COLO668 (cell line): ENCODE measurements around the gene ABCB6.
"Not testable (repeated sequence)": the region's sequence is repeated elsewhere in the genome, so short reads cannot be mapped to it uniquely, and the experiment has no call there.

Experiments
- DNase-seq: peaks from one replicate; lab custom pipeline; 2025; ENCODE audit not compliant: unreplicated experiment; lab: John Stamatoyannopoulos, UW

The ABCB6 gene

DNA sequence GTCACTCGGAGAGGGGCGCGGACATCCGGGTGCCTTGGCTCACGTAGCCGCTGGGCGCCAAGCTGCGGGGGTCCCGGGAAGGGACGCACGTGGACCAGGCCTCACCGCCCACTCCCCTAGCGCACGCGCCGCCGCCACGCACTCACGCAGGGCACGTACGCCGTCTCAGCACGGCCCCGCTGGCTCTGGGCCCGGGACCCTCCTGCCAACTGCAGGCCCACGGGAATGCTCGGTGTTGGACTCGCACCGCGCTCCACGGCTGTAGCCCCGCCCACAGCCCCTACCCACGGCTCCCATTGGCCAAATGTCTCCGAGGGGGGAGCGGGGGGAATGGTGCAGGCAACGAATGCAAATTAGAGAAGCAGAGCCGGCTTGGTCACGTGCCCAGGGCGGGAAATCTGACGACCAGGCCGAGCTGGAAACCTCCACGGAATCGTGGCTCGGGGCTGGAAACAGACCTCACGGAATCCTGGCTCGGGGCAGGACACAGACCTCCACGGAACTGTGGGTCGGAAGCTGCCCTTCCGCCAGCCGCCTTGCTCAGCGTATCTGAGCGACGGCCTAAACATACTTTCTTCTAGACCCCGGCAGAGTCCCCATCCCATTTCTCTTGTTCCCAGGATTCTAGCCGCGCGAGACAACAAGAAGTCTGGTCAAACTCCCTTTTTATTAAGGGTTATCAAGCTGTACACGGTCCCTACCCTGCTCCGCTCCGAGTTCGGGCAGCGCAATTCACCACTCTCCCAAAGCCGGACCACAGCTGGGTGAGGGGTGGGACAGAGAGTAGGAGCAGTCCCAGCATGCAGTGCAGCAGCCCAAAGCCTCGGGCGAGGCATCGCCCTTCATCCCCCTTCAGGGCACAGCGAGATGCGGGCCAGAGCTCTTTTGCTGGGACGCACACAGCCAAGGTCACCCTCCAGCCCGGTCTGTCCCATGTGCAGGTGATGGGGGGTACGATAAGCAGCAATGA lies at the start of gene ABCB6:
Gene ABCB6 (minus strand): TSS at position 227 of the 970 bp plus-strand sequence. CDS start 285 bp downstream, outside the sequence.
- peak; percentile 94 for DNase-seq

- no peak for DNase-seq
Measured at GRCh38 chr2:219268294-219268693, 49.5 kb upstream of the ABCB6 start.

DNA sequence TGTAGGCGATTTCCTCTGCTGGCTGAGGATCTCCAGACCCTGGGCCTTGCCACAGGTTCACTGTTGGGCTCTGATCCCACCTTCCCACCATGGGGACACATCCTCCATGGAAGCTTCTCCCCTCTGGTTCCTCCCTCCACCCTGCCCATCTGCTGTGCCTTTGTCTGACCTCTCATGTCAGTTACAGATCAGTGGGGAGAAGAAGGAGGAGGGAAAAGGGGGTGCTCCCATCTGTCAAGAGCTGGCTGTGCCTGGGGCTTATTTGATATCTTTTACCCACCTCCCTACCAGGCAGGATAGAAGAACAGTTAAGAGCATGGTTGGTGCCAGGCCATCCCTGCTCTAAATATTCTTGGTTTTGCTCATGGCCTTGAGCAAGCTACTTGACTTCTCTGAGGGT lies 48.1 kb upstream of the ABCB6 start:
- no peak for DNase-seq

GRCh38 chr2:219266232-219266631 lies 47.5 kb upstream of the ABCB6 start:
- DNase-seq: no peak

- no peak for DNase-seq
Measured at GRCh38 chr2:219261024-219261855, 42.5 kb upstream of the ABCB6 start.

- DNase-seq: not testable (repeated sequence)
Measured at GRCh38 chr2:219258942-219259341, 40.2 kb upstream of the ABCB6 start.

- DNase-seq: no peak
Measured at GRCh38 chr2:219254590-219255201, 35.9 kb upstream of the ABCB6 start.

DNA sequence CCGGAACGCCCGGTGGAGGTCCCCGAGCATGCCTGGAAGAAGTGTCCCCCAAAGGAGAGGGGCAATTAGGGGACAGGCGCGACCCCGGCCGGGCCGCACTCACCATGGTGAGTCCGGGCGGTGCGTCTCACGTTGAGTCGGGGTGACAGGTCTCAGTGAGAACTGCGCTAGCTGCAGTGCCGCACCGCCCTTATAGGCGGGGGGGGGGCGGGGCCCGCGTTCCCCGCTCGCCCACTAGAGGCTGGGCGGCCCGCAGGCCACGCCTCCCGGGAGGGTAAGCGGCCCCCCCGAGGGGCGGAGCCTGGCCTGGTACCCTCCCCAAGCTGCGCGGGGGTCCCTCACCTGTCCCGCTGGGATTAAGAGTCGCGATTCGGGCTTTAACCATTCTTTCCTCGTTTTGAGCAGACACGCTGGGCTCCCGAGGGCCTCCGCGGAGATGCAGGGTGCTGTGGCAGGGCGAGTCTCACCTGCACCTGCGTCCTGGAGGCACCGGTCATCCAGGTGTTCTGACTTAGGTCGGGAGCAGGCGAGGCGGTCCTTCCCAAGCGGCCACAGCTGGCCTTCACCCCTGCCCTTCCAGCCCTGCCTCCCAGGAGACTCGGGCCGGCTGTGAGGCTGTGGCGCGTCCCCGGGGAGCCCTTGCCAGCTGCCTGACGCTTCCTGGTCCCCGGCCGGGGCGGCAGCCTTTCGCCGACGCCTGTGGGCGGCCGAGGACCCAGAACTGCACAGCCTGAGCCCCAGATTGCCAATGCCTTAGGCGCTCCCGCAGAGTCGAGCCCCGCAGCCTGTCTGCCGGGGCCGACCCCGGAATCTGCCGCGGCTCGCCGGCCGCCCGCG lies 35.2 kb upstream of the ABCB6 start, which contains the start of gene TUBA4A:
Gene TUBA4A (minus strand): TSS at position 166 of the 837 bp plus-strand sequence. CDS start 60 bp downstream, at position 106.
- DNase-seq: peak; percentile 94

GRCh38 chr2:219252900-219253752 lies 34.4 kb upstream of the ABCB6 start, which contains the start of gene TUBA4B:
TUBA4B (plus strand) TSS chr2:219253243; CDS start chr2:219253408, 165 bp downstream.
- DNase-seq: peak; percentile 76

- peak; percentile 63 for DNase-seq
Measured at GRCh38 chr2:219252570-219252899, 33.8 kb upstream of the ABCB6 start.

GRCh38 chr2:219252084-219252483 lies 33.3 kb upstream of the ABCB6 start:
- DNase-seq: peak; percentile 60

- no peak for DNase-seq
Measured at GRCh38 chr2:219251656-219252055, 32.9 kb upstream of the ABCB6 start.

DNA sequence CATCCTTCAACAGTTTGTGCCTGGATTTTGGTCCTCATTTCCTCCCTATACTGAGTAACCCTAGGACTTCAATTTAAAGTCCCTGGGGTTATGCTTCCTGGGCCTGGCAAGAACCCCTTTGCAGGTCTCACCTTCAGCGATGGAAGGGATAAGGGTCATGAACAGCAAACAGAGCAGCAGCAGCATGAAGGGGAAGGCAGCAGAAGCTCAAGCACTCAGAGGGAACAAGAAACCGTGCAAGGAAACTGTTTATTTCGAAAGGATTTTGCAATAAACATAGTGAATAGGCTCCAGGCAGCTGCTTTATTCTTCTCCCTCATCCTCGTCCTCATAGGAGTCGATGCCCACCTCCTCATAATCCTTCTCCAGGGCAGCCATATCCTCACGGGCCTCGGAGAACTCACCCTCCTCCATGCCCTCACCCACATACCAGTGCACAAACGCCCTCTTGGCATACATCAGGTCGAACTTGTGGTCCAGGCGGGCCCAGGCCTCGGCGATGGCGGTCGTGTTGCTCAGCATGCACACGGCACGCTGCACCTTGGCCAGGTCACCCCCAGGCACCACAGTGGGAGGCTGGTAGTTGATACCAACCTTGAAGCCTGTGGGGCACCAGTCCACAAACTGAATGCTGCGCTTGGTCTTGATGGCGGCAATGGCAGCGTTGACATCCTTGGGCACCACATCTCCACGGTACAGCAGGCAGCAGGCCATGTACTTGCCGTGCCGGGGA lies 31.5 kb upstream of the ABCB6 start:
- no peak for DNase-seq

GRCh38 chr2:219249203-219249980 lies 30.6 kb upstream of the ABCB6 start:
- DNase-seq: peak; percentile 89

DNA sequence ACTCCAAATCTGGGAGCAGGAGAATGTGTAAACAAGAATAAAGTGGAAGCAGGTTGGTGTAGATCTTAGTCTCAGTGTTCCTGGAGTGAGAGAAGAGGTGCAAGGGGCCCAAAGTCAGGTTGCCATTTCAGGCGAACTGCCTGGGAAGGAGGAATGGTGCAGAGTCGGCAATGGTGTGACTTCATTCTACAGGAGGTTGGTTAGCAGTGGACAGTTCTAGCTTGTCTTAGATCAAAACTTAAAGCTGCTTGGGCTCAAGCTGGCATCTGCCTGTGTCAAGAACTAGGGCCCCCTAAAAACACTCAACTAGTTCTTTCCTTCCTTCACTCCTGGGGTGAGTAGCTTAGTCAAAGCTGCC lies 30.1 kb upstream of the ABCB6 start:
- no peak for DNase-seq

DNA sequence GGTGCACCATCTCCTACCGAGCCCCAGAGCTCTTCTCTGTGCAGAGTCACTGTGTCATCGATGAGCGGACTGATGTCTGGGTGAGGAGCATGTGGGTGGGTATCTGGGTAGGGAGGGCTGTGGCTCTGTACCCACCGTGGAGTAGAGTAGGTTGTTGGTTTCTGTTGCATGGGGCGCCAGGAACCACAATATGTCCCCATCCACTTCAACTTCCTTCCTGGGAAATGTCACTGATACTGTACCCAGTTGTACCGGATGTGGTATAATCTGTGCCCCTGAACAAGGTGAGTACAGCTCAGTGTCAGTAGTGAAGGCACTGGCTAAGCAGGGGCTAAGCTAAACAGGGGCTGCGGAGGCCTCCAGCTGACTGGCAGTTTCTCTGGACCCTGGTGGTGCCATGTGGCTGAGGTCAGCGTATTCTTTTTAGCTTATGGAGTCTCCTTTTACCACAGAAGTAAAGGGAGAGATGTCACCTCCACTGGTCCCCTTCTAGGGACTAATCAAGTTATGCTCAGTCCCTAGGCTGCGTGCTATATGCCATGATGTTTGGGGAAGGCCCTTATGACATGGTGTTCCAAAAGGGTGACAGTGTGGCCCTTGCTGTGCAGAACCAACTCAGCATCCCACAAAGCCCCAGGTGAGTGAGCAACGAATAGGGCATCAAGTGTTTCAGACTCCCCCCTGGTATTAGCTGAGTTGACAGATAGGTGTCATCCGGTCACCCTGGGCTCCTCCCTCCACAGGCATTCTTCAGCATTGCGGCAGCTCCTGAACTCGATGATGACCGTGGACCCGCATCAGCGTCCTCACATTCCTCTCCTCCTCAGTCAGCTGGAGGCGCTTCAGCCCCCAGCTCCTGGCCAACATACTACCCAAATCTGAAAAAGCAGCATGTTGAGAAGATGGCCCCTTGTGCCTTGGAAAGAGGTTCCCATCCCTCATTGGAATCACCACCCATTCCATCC lies 29.2 kb upstream of the ABCB6 start:
- no peak for DNase-seq

DNA sequence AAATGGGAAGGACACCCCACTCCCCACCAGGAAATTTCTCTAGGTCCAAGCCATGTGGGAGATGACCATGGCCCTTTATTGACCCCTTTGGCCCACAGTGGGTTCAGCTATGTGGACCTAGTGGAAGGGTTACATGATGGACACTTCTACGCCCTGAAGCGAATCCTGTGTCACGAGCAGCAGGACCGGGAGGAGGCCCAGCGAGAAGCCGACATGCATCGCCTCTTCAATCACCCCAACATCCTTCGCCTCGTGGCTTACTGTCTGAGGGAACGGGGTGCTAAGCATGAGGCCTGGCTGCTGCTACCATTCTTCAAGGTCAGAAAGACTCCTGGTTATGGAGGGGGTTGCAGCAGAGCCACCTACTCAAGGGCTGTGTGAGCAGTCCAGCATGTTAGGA lies 27.8 kb upstream of the ABCB6 start:
- DNase-seq: no peak
